Adrenal gland (tissue), 12 donors: ENCODE measurements around the gene SHH. TPM values are rescaled to one million over a fixed set of nuclear protein-coding genes. Genes with fewer than 3 reads are reported as not detected.

Experiments used
- DNase-seq, 7 donors: peaks; one replicate each; pipeline ENCODE4 v3.0.0-alpha.2; 2019 to 2020
- H3K27ac ChIP-seq, 5 donors: fragments of 200-600 bp; sonication (generic) in 4 of 5; 1 replicate in 3 of 5; 2 replicates in 2 of 5; pipeline versions ENCODE4 v1.5.1 to v1.8.0; 2016 to 2020; ENCODE audit warnings: mild to moderate bottlenecking in 1 of 5
- H3K27me3 ChIP-seq: fragments of 200-600 bp; 2 replicates; pipeline ENCODE4 v1.8.0; 2021
- H3K36me3 ChIP-seq, 2 donors: fragments of 200-600 bp; replicated peaks in 1 of 2; 1 replicate in 1 of 2; 2 replicates in 1 of 2; pipeline versions ENCODE4 v1.5.1 to v1.8.0; 2018 to 2022
- H3K4me1 ChIP-seq, 2 donors: fragments of 200-600 bp; replicated peaks in 1 of 2; 1 replicate in 1 of 2; 2 replicates in 1 of 2; pipeline versions ENCODE4 v1.5.1 to v1.8.0; 2018 to 2021
- H3K4me3 ChIP-seq, 4 donors: fragments of 200-600 bp; sonication (generic) in 3 of 4; one replicate each; pipeline ENCODE4 v1.5.1; 2016 to 2018
- H3K9me3 ChIP-seq, 3 donors: fragments of 200-600 bp; sonication (generic) in 1 of 3; replicated peaks in 1 of 3; 1 replicate in 2 of 3; 2 replicates in 1 of 3; pipeline versions ENCODE4 v1.5.1 to v1.8.0; 2016 to 2021
- CTCF ChIP-seq, 6 experiments: fragments of 450-650 bp in 4 of 6; fragments of 200-600 bp in 2 of 6; sonication (generic) in 1 of 6; IDR thresholded peaks; 1 replicate in 5 of 6; 2 replicates in 1 of 6; pipeline versions ENCODE4 v1.5.1 to v1.8.0; 2016 to 2021; ENCODE audit warnings: antibody characterized with exemption in 6 of 6, mild to moderate bottlenecking in 2 of 6, moderate library complexity in 1 of 6
- POLR2A ChIP-seq, 2 donors: fragments of 450-650 bp; IDR thresholded peaks; one replicate each; pipeline ENCODE4 v1.6.1; 2017; ENCODE audit warnings: antibody characterized with exemption in 2 of 2, mild to moderate bottlenecking in 2 of 2, moderate library complexity in 1 of 2
- WGBS, 4 donors: extraction: QIAGEN DNeasy Blood & Tissue Kit in 2 of 4; methylation state at CpG; one replicate each; pipeline versions ENCODE4 v1.1.5 to v1.1.7; 2013 to 2017; 5-methylcytosine and 5-hydroxymethylcytosine counted together
- intact Hi-C, 2 donors: fragments of 100-400 bp; cut with DNase I; formaldehyde crosslinking; loops; one replicate each; pipeline versions ENCODE4 v1.14.1 to v1.15.0; 2022 to 2023
- polyA plus RNA-seq, 3 donors: library from polyadenylated mRNA; stranded (reverse); fragments of 200-250 nt in 2 of 3; fragments of 350-450 nt in 1 of 3; fragmentation: Illumina TruSeq in 1 of 3; extraction: RNeasy Lipid Tissue Mini Kit (QIAGEN cat#74804) in 1 of 3; gene quantifications; one replicate each; pipeline ENCODE4 v1.2.3, GENCODE V29; 2013 to 2014
- total RNA-seq, 9 donors: library from RNA; depleted of rRNA in 4 of 9; stranded (reverse); fragments of >200 nt in 4 of 9; fragments of 120-200 nt in 1 of 9; fragmentation: NEBNext Ultra II Directional in 1 of 9; extraction: Animal tissue kit (Norgen Biotek cat#: 25700) in 1 of 9; gene quantifications; one replicate each; pipeline versions ENCODE4 v1.1.0 to v1.2.4, GENCODE V29; 2013 to 2023
- donor health status: healthy with polysubstance abuse.
- donor health status: Bipolar disorder and iron deficiency.
- donor health status: DM: yes; HTN: yes; CAD: no.
- donor health status: DM: no; HTN: no; CAD: no.
- donor health status: DM: no; HTN: no; CAD: no.
- donor health status: DM: yes; HTN: yes; CAD: no.

Gene SHH
- total and polyA plus RNA-seq, 12 donors, result 2.1 to 38.0 (median 11.0) TPM

GRCh38 chr7:155809947-155810769 is 2.1 kb downstream of the SHH start:
- H3K36me3 ChIP-seq, result no peaks in the 10 kb centered on the region
- WGBS, 4 donors, result 3 to 16% (median 7%) methylated on average over 13 to 69 of the region's 69 CpGs
- intact Hi-C loops, result loop anchor here (5.0 to 10.0 kb wide), 5 partner anchors 657 to 795 kb away; no protein-coding TSS in a partner anchor
- no peak for DNase-seq
- H3K27ac ChIP-seq, result peak overlapping the region in 2 of 5 donors; percentile 3 to 90
- TF ChIP-seq CTCF (IDR thresholded peaks at IDR 0.05) (no peak), POLR2A (IDR thresholded peaks at IDR 0.05) (no peak)
- no peaks in the 10 kb centered on the region for H3K9me3 ChIP-seq
- peaks cover 42% of the 10 kb centered on the region for H3K27me3 ChIP-seq
- H3K4me1 ChIP-seq, result peaks cover 0 to 29% of the 10 kb centered on the region in 2 donors
- H3K4me3 ChIP-seq, result peak overlapping the region in 2 of 4 donors; percentile 21 to 77

GRCh38 chr7:155809332-155809946 is 2.8 kb downstream of the SHH start:
- peak overlapping the region in 2 of 4 donors; percentile 21 to 77 for H3K4me3 ChIP-seq
- H3K27me3 ChIP-seq, result peaks cover 39% of the 10 kb centered on the region
- intact Hi-C loops, result loop anchor here (5.0 to 10.0 kb wide), 3 partner anchors 668 to 795 kb away; no protein-coding TSS in a partner anchor
- no peak for DNase-seq
- TF ChIP-seq POLR2A (IDR thresholded peaks at IDR 0.05) (no peak), CTCF (IDR thresholded peaks at IDR 0.05) (no peak)
- no peaks in the 10 kb centered on the region for H3K36me3 ChIP-seq
- H3K27ac ChIP-seq, result peak overlapping the region in 3 of 5 donors; percentile 54 to 90 (median 62)
- 8 to 14% (median 11%) methylated on average over 18 to 43 of the region's 43 CpGs for WGBS, 4 donors
- peaks cover 0 to 34% of the 10 kb centered on the region in 2 donors for H3K4me1 ChIP-seq
- no peaks in the 10 kb centered on the region for H3K9me3 ChIP-seq

GRCh38 chr7:155808549-155809331 is 3.5 kb downstream of the SHH start:
- Histone ChIP-seq H3K9me3 (no peaks in the 10 kb centered on the region), H3K4me1 (peaks cover 0 to 34% of the 10 kb centered on the region in 2 donors), H3K27me3 (peaks cover 35% of the 10 kb centered on the region), H3K4me3 (peak overlapping the region in 2 of 4 donors; percentile 21 to 77), H3K27ac (peak overlapping the region in 4 of 5 donors; percentile 31 to 90 (median 58)), H3K36me3 (no peaks in the 10 kb centered on the region)
- no peak for DNase-seq
- peak in 1 of 6 experiments; percentile 3 for TF ChIP-seq CTCF (IDR thresholded peaks at IDR 0.05)
- TF ChIP-seq POLR2A (IDR thresholded peaks at IDR 0.05), result peak in 1 of 2 donors; percentile 34
- intact Hi-C loops, result loop anchor here (5.0 to 10.0 kb wide), 3 partner anchors 669 to 796 kb away; no protein-coding TSS in a partner anchor
- 12 to 28% (median 18%) methylated on average over 27 to 64 of the region's 64 CpGs for WGBS, 4 donors
